Left lung (tissue), 10 donors: ENCODE measurements around the gene LSM3. TPM values are rescaled to one million over a fixed set of nuclear protein-coding genes. Genes with fewer than 3 reads are reported as not detected.
A peak's percentile ranks its signal among the peaks of the same experiment; 100 is the strongest.

Source experiments
- ATAC-seq: fragments of 200-7000 bp; cut with Tn5 transposase; one replicate; pipeline ENCODE4 v1.9.1; 2020; ENCODE audit warnings: moderate library complexity
- DNase-seq, 4 donors: peaks; one replicate each; pipeline ENCODE4 v3.0.0-alpha.2; 2013 to 2020
- H3K27ac ChIP-seq, 2 donors: fragments of 200-600 bp; sonication (generic) in 1 of 2; one replicate each; pipeline versions ENCODE4 v1.5.0 to v1.8.0; 2020 to 2021
- H3K27me3 ChIP-seq, 2 donors: fragments of 200-600 bp; sonication (generic) in 1 of 2; one replicate each; pipeline versions ENCODE4 v1.5.0 to v1.8.0; 2020 to 2021
- H3K36me3 ChIP-seq, 2 donors: fragments of 200-600 bp; sonication (generic) in 1 of 2; one replicate each; pipeline versions ENCODE4 v1.5.0 to v1.8.0; 2020 to 2021
- H3K4me1 ChIP-seq, 2 donors: fragments of 200-600 bp; one replicate each; pipeline ENCODE4 v1.8.0; 2021
- H3K4me3 ChIP-seq, 2 donors: fragments of 200-600 bp; sonication (generic) in 1 of 2; one replicate each; pipeline versions ENCODE4 v1.5.0 to v1.8.0; 2020 to 2021; ENCODE audit warnings: mild to moderate bottlenecking in 1 of 2
- H3K9me3 ChIP-seq, 2 donors: fragments of 200-600 bp; sonication (generic) in 1 of 2; one replicate each; pipeline versions ENCODE4 v1.5.0 to v1.8.0; 2020 to 2021
- CTCF ChIP-seq, 2 donors: fragments of 200-600 bp; sonication (generic) in 1 of 2; IDR thresholded peaks; one replicate each; pipeline versions ENCODE4 v1.5.0 to v1.8.0; 2021; ENCODE audit warnings: antibody characterized with exemption in 2 of 2
- intact Hi-C, 2 donors: fragments of 100-400 bp; cut with DNase I; formaldehyde crosslinking; loops; one replicate each; pipeline versions ENCODE4 v1.11.2 to v1.14.2; 2022
- polyA plus RNA-seq, 6 donors: library from polyadenylated mRNA; unstranded; fragments of 120-200 nt; gene quantifications; one replicate each; pipeline ENCODE4 v1.2.1, GENCODE V29; 2013; ENCODE audit not compliant: insufficient read length in 6 of 6
- total RNA-seq, 2 donors: library from RNA; stranded (reverse); fragmentation: NEBNext Ultra II Directional; extraction: Animal tissue kit (Norgen Biotek cat#: 25700); gene quantifications; one replicate each; pipeline ENCODE4 v1.2.1, GENCODE V29; 2021
- donor health status: DM: no; HTN: yes; CAD: no.
- donor health status: DM: no; HTN: no; CAD: no.

The LSM3 gene
- total and polyA plus RNA-seq, 8 donors: 10.6 to 16.5 (median 15.2) TPM

- no peak for TF ChIP-seq CTCF (IDR thresholded peaks at IDR 0.05)
- Histone ChIP-seq H3K36me3 (peaks cover 0 to 30% of the 10 kb centered on the region in 2 donors), H3K4me3 (no peak overlapping the region), H3K9me3 (no peaks in the 10 kb centered on the region), H3K27me3 (no peaks in the 10 kb centered on the region), H3K27ac (no peak overlapping the region), H3K4me1 (peaks cover 17 to 28% of the 10 kb centered on the region in 2 donors)
- intact Hi-C loops: loop anchor here in 1 of 2 donors (5.0 kb wide), 1 partner anchor 271 kb away; no protein-coding TSS in a partner anchor
- no peak for DNase-seq
- no peak for ATAC-seq
Observed at GRCh38 chr3:14200841-14201240, 22.2 kb downstream of the LSM3 start.

GRCh38 chr3:14201940-14202684 lies 23.5 kb downstream of the LSM3 start:
- Histone ChIP-seq H3K9me3 (no peaks in the 10 kb centered on the region), H3K27me3 (no peaks in the 10 kb centered on the region), H3K27ac (no peak overlapping the region), H3K36me3 (peaks cover 0 to 27% of the 10 kb centered on the region in 2 donors), H3K4me3 (no peak overlapping the region), H3K4me1 (peaks cover 17 to 28% of the 10 kb centered on the region in 2 donors)
- intact Hi-C loops: loop anchor here in 1 of 2 donors (5.0 kb wide), 1 partner anchor 270 kb away; no protein-coding TSS in a partner anchor
- ATAC-seq (peak; percentile 17), DNase-seq (no peak)
- no peak for TF ChIP-seq CTCF (IDR thresholded peaks at IDR 0.05)

DNA sequence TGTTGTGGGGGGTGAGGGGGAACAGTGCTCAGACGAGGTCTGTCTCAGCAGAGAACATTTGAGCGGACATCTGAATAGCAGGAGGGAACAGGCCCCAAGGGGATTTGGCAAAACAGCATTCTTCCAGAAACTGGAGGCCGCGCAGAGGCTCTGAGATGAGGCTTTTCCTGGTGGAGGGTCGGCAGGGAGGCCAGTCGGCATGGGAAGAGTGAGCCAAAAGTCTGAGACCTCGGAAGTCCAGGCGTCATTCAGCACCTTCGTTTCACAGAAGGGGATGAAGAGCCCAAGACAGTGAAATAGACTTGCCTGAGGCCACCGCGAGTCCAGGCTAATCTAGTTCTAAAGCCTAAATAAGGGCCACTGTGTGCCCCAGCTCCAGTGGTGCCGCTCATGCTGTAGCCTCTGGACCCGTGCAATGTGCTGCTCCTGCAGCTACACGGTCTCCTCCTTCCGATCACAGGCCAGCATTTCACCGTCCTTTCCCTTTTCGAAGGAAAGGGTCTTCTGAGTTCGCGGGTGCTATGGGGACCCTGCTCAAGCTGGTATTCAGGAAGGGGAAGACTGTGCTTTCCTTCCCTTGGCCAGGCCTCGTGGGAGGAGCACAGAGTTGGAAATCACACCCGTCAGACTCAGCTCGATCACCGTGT lies 24.4 kb downstream of the LSM3 start:
- no peak for ATAC-seq
- Histone ChIP-seq H3K4me1 (peaks cover 17 to 28% of the 10 kb centered on the region in 2 donors), H3K36me3 (peaks cover 0 to 19% of the 10 kb centered on the region in 2 donors), H3K27me3 (no peaks in the 10 kb centered on the region), H3K4me3 (no peak overlapping the region), H3K9me3 (no peaks in the 10 kb centered on the region), H3K27ac (no peak overlapping the region)
- DNase-seq: no peak
- intact Hi-C loops: loop anchor here in 1 of 2 donors (5.0 kb wide), 1 partner anchor 269 kb away; no protein-coding TSS in a partner anchor
- TF ChIP-seq CTCF (IDR thresholded peaks at IDR 0.05): no peak

DNA sequence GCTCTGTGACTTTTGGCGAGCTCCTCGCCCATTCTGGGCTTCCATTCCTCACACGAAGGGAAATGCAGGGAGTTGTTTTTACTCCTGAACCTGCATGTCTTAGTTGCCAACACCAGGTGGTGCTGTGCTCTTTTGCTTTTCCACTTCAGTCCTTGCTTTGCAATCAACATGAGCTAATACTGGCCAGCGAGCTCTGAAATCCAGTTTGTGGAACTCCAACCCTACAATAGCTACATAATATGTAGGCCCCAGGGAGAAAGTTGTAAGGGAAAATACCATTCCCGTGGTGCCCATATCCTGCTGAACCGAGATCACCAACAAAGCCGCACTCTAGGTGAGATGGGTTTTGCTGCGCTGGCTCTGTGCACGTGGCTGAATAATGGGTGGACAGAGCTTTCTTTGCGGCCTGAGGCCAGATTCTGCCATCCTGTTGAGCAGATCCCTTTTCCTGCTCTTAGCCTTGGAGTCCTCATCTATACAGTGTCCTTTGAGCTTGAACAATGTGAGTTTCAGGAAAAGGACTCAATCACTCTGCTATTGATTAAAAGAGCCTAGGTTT lies 25.0 kb downstream of the LSM3 start:
- Histone ChIP-seq H3K27me3 (no peaks in the 10 kb centered on the region), H3K27ac (no peak overlapping the region), H3K36me3 (peaks cover 0 to 13% of the 10 kb centered on the region in 2 donors), H3K4me3 (no peak overlapping the region), H3K9me3 (no peaks in the 10 kb centered on the region), H3K4me1 (peaks cover 17 to 28% of the 10 kb centered on the region in 2 donors)
- peak in 3 of 4 donors; percentile 61 to 90 (median 77) for DNase-seq
- ATAC-seq: peak; percentile 92
- peak; percentile 76 to 83 for TF ChIP-seq CTCF (IDR thresholded peaks at IDR 0.05)
- intact Hi-C loops: loop anchor here in 1 of 2 donors (5.0 kb wide), 1 partner anchor 269 kb away; no protein-coding TSS in a partner anchor
